Tibial nerve (tissue), 3 donors: Measurements from ENCODE around the gene HOXA11.

Experiments
- CTCF ChIP-seq, 5 experiments: fragments of 200-600 bp in 3 of 5; fragments of 450-650 bp in 2 of 5; sonication (generic) in 3 of 5; IDR thresholded peaks; one replicate each; pipeline ENCODE4 v1.5.1; 2016 to 2019; ENCODE audit warnings: antibody characterized with exemption in 5 of 5, mild to moderate bottlenecking in 3 of 5, moderate library complexity in 2 of 5
- POLR2A ChIP-seq, 2 donors: fragments of 450-650 bp; IDR thresholded peaks; one replicate each; pipeline ENCODE4 v1.6.1; 2017; ENCODE audit warnings: antibody characterized with exemption in 2 of 2, mild to moderate bottlenecking in 2 of 2, moderate library complexity in 2 of 2

- no peak for TF ChIP-seq CTCF (IDR thresholded peaks at IDR 0.05)
- no peak for TF ChIP-seq POLR2A (IDR thresholded peaks at IDR 0.05)
Observed at GRCh38 chr7:27175626-27176523, 9.2 kb downstream of the HOXA11 start.
